Measurements from ENCODE around the gene PIP4K2B. TPM values are rescaled to one million over a fixed set of nuclear protein-coding genes. Genes with fewer than 3 reads are reported as not detected.

Gene PIP4K2B
- total and polyA plus RNA-seq, 2 of the 8 experiments (the other 6 are each of a cell fraction or from before 2014, with no cell fraction given) = 21.5 to 57.8 TPM

GRCh38 chr17:38735161-38735997 is 64.0 kb downstream of the PIP4K2B start:
- no peak overlapping the region for H3K18ac ChIP-seq (ENCODE audit: extremely low read depth, low read length)
- no peak overlapping the region for H3K9ac ChIP-seq (replicated peaks in 1 of 4; ENCODE audit: extremely low read depth in 1 of 4, low read depth in 3 of 4, low read length in 3 of 4)
- no peak overlapping the region for H2BK120ac ChIP-seq (replicated peaks; ENCODE audit: low read depth, low read length)
- no peak overlapping the region for H2BK15ac ChIP-seq (ENCODE audit: low read length)
- H3K27me3 ChIP-seq (replicated peaks in 1 of 4; ENCODE audit: control insufficient read depth in 3 of 4, extremely low read depth in 1 of 4, insufficient read depth in 3 of 4, low read length in 3 of 4) = no peaks in the 10 kb centered on the region
- peaks cover 0 to 13% of the 10 kb centered on the region in 2 experiments; a peak in 1 of 4 replicates for H3K79me2 ChIP-seq (ENCODE audit: control insufficient read depth in 1 of 2, insufficient read depth in 2 of 2, low read length in 2 of 2)
- no peak overlapping the region for H3K27ac ChIP-seq (ENCODE audit: low read depth, low read length)
- H3K23ac ChIP-seq (ENCODE audit: insufficient read length) = no peak overlapping the region
- no peak for FAIRE-seq
- TF ChIP-seq GABPA (IDR thresholded peaks at IDR 0.05; ENCODE audit: borderline replicate concordance, insufficient read depth, low read length) (peak; percentile 40; the same call in 1 of the 2 replicates), GTF2F1 (IDR thresholded peaks at IDR 0.05; ENCODE audit: borderline replicate concordance, low read depth, low read length) (no peak), MAX (IDR thresholded peaks at IDR 0.05) (peak; percentile 44), CREB1 (IDR thresholded peaks at IDR 0.05) (peak; percentile 51), POLR2AphosphoS5 (IDR thresholded peaks at IDR 0.05; ENCODE audit: low read depth, low read length) (peak; percentile 30; the same call in 1 of the 2 replicates), BCL11A (IDR thresholded peaks at IDR 0.05; ENCODE audit: low read depth in 2 of 2, low read length in 2 of 2) (no peak), RAD21 (IDR thresholded peaks at IDR 0.05 in 1 of 2, conservative IDR thresholded peaks at IDR 0.05 in 1 of 2; ENCODE audit: low read depth in 2 of 2, low read length in 2 of 2) (peak; percentile 87 to 89)
- TF ChIP-seq, protein P1, sequence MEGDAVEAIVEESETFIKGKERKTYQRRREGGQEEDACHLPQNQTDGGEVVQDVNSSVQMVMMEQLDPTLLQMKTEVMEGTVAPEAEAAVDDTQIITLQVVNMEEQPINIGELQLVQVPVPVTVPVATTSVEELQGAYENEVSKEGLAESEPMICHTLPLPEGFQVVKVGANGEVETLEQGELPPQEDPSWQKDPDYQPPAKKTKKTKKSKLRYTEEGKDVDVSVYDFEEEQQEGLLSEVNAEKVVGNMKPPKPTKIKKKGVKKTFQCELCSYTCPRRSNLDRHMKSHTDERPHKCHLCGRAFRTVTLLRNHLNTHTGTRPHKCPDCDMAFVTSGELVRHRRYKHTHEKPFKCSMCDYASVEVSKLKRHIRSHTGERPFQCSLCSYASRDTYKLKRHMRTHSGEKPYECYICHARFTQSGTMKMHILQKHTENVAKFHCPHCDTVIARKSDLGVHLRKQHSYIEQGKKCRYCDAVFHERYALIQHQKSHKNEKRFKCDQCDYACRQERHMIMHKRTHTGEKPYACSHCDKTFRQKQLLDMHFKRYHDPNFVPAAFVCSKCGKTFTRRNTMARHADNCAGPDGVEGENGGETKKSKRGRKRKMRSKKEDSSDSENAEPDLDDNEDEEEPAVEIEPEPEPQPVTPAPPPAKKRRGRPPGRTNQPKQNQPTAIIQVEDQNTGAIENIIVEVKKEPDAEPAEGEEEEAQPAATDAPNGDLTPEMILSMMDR (IDR thresholded peaks at IDR 0.05; ENCODE audit: control extremely low read depth in 1 of 3, insufficient read depth in 1 of 3, low read depth in 1 of 3, low read length in 3 of 3) = peak; percentile 85 to 99 (median 93)
- no peak overlapping the region for H4K5ac ChIP-seq (ENCODE audit: insufficient read length, low read depth, low read length)
- H2BK20ac ChIP-seq (ENCODE audit: low read length) = no peak overlapping the region
- H3K79me1 ChIP-seq (ENCODE audit: low read depth, low read length) = 0 out of 2 replicates have a peak, but pooled peaks cover 5% of the 10 kb centered on the region
- H4K91ac ChIP-seq (replicated peaks; ENCODE audit: insufficient read length, low read length) = no peak overlapping the region
- WGBS, 2 experiments (ENCODE audit: extremely low coverage in 1 of 2, insufficient coverage in 1 of 2, insufficient read length in 1 of 2, insufficient replicate concordance in 2 of 2, low coverage in 1 of 2, low lambda C conversion rate in 2 of 2, missing lambda C conversion rate in 1 of 2) = 73% methylated on average over 21 of the region's 23 CpGs; no CpG with 5 or more reads in 1 of the 2 experiments
- H3K4ac ChIP-seq (replicated peaks; ENCODE audit: insufficient read length, low read depth, low read length) = no peak overlapping the region
- ChIA-PET CTCF (ENCODE audit: partially characterized antibody) (interaction anchor here (0.7 to 5.4 kb wide), 32 partner anchors 9 to 190 kb away, joined by 3 to 49 read pairs (median 7); partner anchors contain the start of genes EPOP and MLLT6), POLR2A (ENCODE audit: partially characterized antibody) (interaction anchor here (0.9 to 2.8 kb wide), 6 partner anchors 9 to 50 kb away, joined by 3 to 8 read pairs (median 5); no protein-coding TSS in a partner anchor)
- no peak overlapping the region for H3K14ac ChIP-seq (ENCODE audit: insufficient read length)
- peak overlapping the region; percentile 65 for H4K8ac ChIP-seq (ENCODE audit: extremely low read depth, insufficient read depth, low read length)
- no peak overlapping the region for H3K56ac ChIP-seq (replicated peaks; ENCODE audit: insufficient read length, low read depth, low read length)
- peaks cover 0 to 12% (median 6%) of the 10 kb centered on the region in 4 experiments; a peak in 5 of 7 replicates for H3K4me1 ChIP-seq (replicated peaks in 1 of 4; ENCODE audit: control insufficient read depth in 3 of 4, insufficient read depth in 4 of 4, low read length in 3 of 4)
- no peak overlapping the region for H2BK12ac ChIP-seq (ENCODE audit: low read depth, low read length)
- peak in 1 of 2 experiments; percentile 93 for DNase-seq (ENCODE audit: low read depth in 1 of 2, low spot score in 2 of 2)
- H3K23me2 ChIP-seq (ENCODE audit: low read depth, low read length) = peaks cover 7% of the 10 kb centered on the region; the same call in 1 of the 2 replicates
- H3K9me3 ChIP-seq (ENCODE audit: insufficient read depth in 2 of 2, low read depth in 1 of 2, low read length in 1 of 2) = no peaks in the 10 kb centered on the region
- peaks cover 14 to 51% of the 10 kb centered on the region in 2 experiments for H4K20me1 ChIP-seq (replicated peaks in 1 of 2; ENCODE audit: control insufficient read depth in 1 of 2, insufficient read depth in 2 of 2, low read length in 2 of 2)
- no peak overlapping the region for H2BK5ac ChIP-seq (ENCODE audit: low read depth, low read length)
- H3K36me3 ChIP-seq (ENCODE audit: control insufficient read depth in 2 of 4, insufficient read depth in 4 of 4, low read length in 3 of 4) = peaks cover 2 to 30% (median 18%) of the 10 kb centered on the region in 4 experiments; a peak in 7 of 8 replicates
- no peak overlapping the region for H3K4me2 ChIP-seq (ENCODE audit: insufficient read depth in 1 of 2, low read depth in 2 of 2, low read length in 2 of 2)
- no peak overlapping the region for H2AK5ac ChIP-seq (ENCODE audit: low read depth, low read length)
- no peak overlapping the region for H2AFZ ChIP-seq (ENCODE audit: low read length)
- no peak overlapping the region for H3K4me3 ChIP-seq (ENCODE audit: extremely low read depth in 1 of 4, insufficient read depth in 2 of 4, low read depth in 3 of 4, low read length in 4 of 4)

Measured in H1 (cell line).